DND-41 (cell line): Measurements from ENCODE around the gene RUNX3.

ENCODE experiments used
- ATAC-seq: fragments of 200-7000 bp; cut with Tn5 transposase; 3 replicates; pipeline ENCODE4 v1.9.1; 2021; ENCODE audit warnings: low read depth; ENCODE audit not compliant: insufficient read depth
- DNase-seq: peaks from one replicate; pipeline ENCODE4 v3.0.0-alpha.2; 2020
- H2AFZ ChIP-seq: 2 replicates; pipeline ENCODE4 v1.6.0; 2012; ENCODE audit warnings: low read depth, low read length
- H3K27ac ChIP-seq: 2 replicates; pipeline ENCODE4 v1.5.1; 2012; ENCODE audit warnings: low read length, inconsistent platforms
- H3K27me3 ChIP-seq: fragments of 200-600 bp; sonication (generic); 2 replicates; pipeline ENCODE4 v1.6.0; 2012; ENCODE audit warnings: low read length, mild to moderate bottlenecking, inconsistent platforms; ENCODE audit not compliant: insufficient read depth, poor library complexity
- H3K36me3 ChIP-seq: 2 replicates; pipeline ENCODE4 v1.5.1; 2012; ENCODE audit warnings: low read length, inconsistent platforms; ENCODE audit not compliant: insufficient read depth
- H3K4me1 ChIP-seq: 2 replicates; pipeline ENCODE4 v1.5.1; 2012; ENCODE audit warnings: mild to moderate bottlenecking, low read length; ENCODE audit not compliant: insufficient read depth
- H3K4me2 ChIP-seq: 2 replicates; pipeline ENCODE4 v1.6.0; 2012; ENCODE audit warnings: mild to moderate bottlenecking, moderate library complexity, low read length, inconsistent platforms; ENCODE audit not compliant: insufficient read depth
- H3K4me3 ChIP-seq, 2 experiments: fragments of 200-600 bp in 1 of 2; shearing (Covaris generic) in 1 of 2; 2 replicates each; pipeline ENCODE4 v1.5.1; 2012 to 2016; ENCODE audit warnings: inconsistent platforms in 2 of 2, low read length in 2 of 2, mild to moderate bottlenecking in 2 of 2, low read depth in 1 of 2, moderate library complexity in 1 of 2
- H3K79me2 ChIP-seq: 2 replicates; pipeline ENCODE4 v1.6.0; 2012; ENCODE audit warnings: low read length, inconsistent platforms; ENCODE audit not compliant: insufficient read depth
- H3K9ac ChIP-seq: 2 replicates; pipeline ENCODE4 v1.6.0; 2012; ENCODE audit warnings: low read depth, mild to moderate bottlenecking, inconsistent platforms, low read length, moderate library complexity
- H3K9me3 ChIP-seq: 2 replicates; pipeline ENCODE4 v1.5.1; 2012; ENCODE audit warnings: low read length, moderate library complexity, mild to moderate bottlenecking, inconsistent platforms; ENCODE audit not compliant: insufficient read depth, severe bottlenecking
- H4K20me1 ChIP-seq: 2 replicates; pipeline ENCODE4 v1.6.0; 2012; ENCODE audit warnings: low read length; ENCODE audit not compliant: insufficient read depth
- EZH2 ChIP-seq: IDR thresholded peaks from 3 replicates; pipeline ENCODE4 v1.6.1; 2012; ENCODE audit warnings: borderline replicate concordance, low read depth, mild to moderate bottlenecking, moderate library complexity, low read length, inconsistent platforms; ENCODE audit not compliant: severe bottlenecking
- TF ChIP-seq, protein P1 (sequence below): IDR thresholded peaks from 2 replicates; pipeline ENCODE4 v1.5.1; 2012; ENCODE audit warnings: borderline replicate concordance, low read length, moderate library complexity, mild to moderate bottlenecking; ENCODE audit not compliant: poor library complexity, severe bottlenecking; ENCODE audit errors: extremely low read depth

The RUNX3 gene

GRCh38 chr1:24973315-24973714 lies 43.2 kb upstream of the RUNX3 start:
- H3K9me3 ChIP-seq: peaks cover 22% of the 10 kb centered on the region
- H3K36me3 ChIP-seq: no peaks in the 10 kb centered on the region
- TF ChIP-seq EZH2: no peak
- TF ChIP-seq, protein P1, sequence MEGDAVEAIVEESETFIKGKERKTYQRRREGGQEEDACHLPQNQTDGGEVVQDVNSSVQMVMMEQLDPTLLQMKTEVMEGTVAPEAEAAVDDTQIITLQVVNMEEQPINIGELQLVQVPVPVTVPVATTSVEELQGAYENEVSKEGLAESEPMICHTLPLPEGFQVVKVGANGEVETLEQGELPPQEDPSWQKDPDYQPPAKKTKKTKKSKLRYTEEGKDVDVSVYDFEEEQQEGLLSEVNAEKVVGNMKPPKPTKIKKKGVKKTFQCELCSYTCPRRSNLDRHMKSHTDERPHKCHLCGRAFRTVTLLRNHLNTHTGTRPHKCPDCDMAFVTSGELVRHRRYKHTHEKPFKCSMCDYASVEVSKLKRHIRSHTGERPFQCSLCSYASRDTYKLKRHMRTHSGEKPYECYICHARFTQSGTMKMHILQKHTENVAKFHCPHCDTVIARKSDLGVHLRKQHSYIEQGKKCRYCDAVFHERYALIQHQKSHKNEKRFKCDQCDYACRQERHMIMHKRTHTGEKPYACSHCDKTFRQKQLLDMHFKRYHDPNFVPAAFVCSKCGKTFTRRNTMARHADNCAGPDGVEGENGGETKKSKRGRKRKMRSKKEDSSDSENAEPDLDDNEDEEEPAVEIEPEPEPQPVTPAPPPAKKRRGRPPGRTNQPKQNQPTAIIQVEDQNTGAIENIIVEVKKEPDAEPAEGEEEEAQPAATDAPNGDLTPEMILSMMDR: no peak
- no peak overlapping the region for H3K4me3 ChIP-seq
- no peaks in the 10 kb centered on the region for H4K20me1 ChIP-seq
- no peak overlapping the region for H3K9ac ChIP-seq
- H3K4me1 ChIP-seq: no peaks in the 10 kb centered on the region
- ATAC-seq (no peak), DNase-seq (no peak)
- no peaks in the 10 kb centered on the region for H3K27me3 ChIP-seq
- no peak overlapping the region for H2AFZ ChIP-seq
- H3K4me2 ChIP-seq: no peak overlapping the region
- no peak overlapping the region for H3K27ac ChIP-seq
- no peaks in the 10 kb centered on the region for H3K79me2 ChIP-seq

DNA sequence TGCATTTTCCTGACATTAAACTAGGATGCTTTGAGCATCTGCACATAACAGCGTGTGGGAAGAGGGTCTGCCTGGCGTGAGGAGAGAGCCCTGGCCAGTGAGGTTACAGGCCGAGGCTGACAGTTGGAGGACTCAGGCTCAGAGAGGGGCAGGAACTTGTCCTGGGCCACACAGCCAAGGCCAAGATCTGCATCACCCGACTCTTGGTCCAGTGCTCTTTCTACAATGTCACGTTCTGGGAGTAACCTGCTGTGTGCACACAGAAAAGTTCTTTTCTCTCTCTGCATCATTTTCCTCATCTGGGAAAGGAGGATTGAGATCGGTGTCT lies 42.8 kb upstream of the RUNX3 start:
- DNase-seq: no peak
- Histone ChIP-seq H3K79me2 (no peaks in the 10 kb centered on the region), H3K9ac (no peak overlapping the region), H4K20me1 (no peaks in the 10 kb centered on the region), H3K4me3 (no peak overlapping the region), H2AFZ (no peak overlapping the region), H3K27me3 (no peaks in the 10 kb centered on the region), H3K36me3 (no peaks in the 10 kb centered on the region), H3K4me2 (no peak overlapping the region), H3K9me3 (peaks cover 22% of the 10 kb centered on the region), H3K4me1 (no peaks in the 10 kb centered on the region), H3K27ac (no peak overlapping the region)
- TF ChIP-seq, protein P1: no peak
- TF ChIP-seq EZH2: no peak
- no peak for ATAC-seq

GRCh38 chr1:24972221-24972914 lies 42.3 kb upstream of the RUNX3 start:
- H3K4me3 ChIP-seq: no peak overlapping the region
- DNase-seq (no peak), ATAC-seq (no peak; the same call in 2 of the 3 replicates)
- peaks cover 22% of the 10 kb centered on the region for H3K9me3 ChIP-seq
- no peaks in the 10 kb centered on the region for H3K4me1 ChIP-seq
- H3K79me2 ChIP-seq: no peaks in the 10 kb centered on the region
- no peak overlapping the region for H3K27ac ChIP-seq
- H3K4me2 ChIP-seq: no peak overlapping the region
- H4K20me1 ChIP-seq: no peaks in the 10 kb centered on the region
- TF ChIP-seq EZH2: no peak
- TF ChIP-seq, protein P1: no peak
- no peaks in the 10 kb centered on the region for H3K27me3 ChIP-seq
- no peak overlapping the region for H3K9ac ChIP-seq
- no peak overlapping the region for H2AFZ ChIP-seq
- no peaks in the 10 kb centered on the region for H3K36me3 ChIP-seq
